Aorta (tissue), 5 donors: ENCODE measurements around the gene ANKS1A. TPM values are rescaled to one million over a fixed set of nuclear protein-coding genes. Genes with fewer than 3 reads are reported as not detected.
A peak's percentile ranks its signal among the peaks of the same experiment; 100 is the strongest.
"Not testable (repeated sequence)": the region's sequence is repeated elsewhere in the genome, so short reads cannot be mapped to it uniquely, and the experiment has no call there.

ENCODE experiments used
- ATAC-seq: fragments of 200-7000 bp; cut with Tn5 transposase; one replicate; pipeline ENCODE4 v1.9.1; 2022; ENCODE audit warnings: moderate library complexity; ENCODE audit not compliant: low FRiP score
- DNase-seq, 2 donors: peaks; one replicate each; pipeline ENCODE4 v3.0.0-alpha.2; 2020
- H3K27ac ChIP-seq, 2 donors: one replicate each; pipeline ENCODE4 v1.5.1; 2013; ENCODE audit warnings: low read length in 2 of 2, mild to moderate bottlenecking in 2 of 2, moderate library complexity in 2 of 2, control low read depth in 1 of 2, inconsistent platforms in 1 of 2, low read depth in 1 of 2
- H3K27me3 ChIP-seq, 2 donors: one replicate each; pipeline ENCODE4 v1.6.1; 2013; ENCODE audit warnings: control low read depth in 1 of 2, low read length in 1 of 2, mild to moderate bottlenecking in 1 of 2, moderate library complexity in 1 of 2; ENCODE audit not compliant: insufficient read depth in 2 of 2, control insufficient read depth in 1 of 2
- H3K36me3 ChIP-seq, 2 donors: one replicate each; pipeline ENCODE4 v1.6.1; 2013; ENCODE audit warnings: control low read depth in 1 of 2, low read length in 1 of 2, mild to moderate bottlenecking in 1 of 2; ENCODE audit not compliant: insufficient read depth in 2 of 2, control insufficient read depth in 1 of 2
- H3K4me1 ChIP-seq, 2 donors: one replicate each; pipeline ENCODE4 v1.6.1; 2013; ENCODE audit warnings: low read length in 2 of 2, control low read depth in 1 of 2, mild to moderate bottlenecking in 1 of 2, moderate library complexity in 1 of 2; ENCODE audit not compliant: insufficient read depth in 2 of 2, control insufficient read depth in 1 of 2
- H3K4me3 ChIP-seq, 2 donors: one replicate each; pipeline ENCODE4 v1.5.1; 2013; ENCODE audit warnings: low read length in 2 of 2, control low read depth in 1 of 2, mild to moderate bottlenecking in 1 of 2
- H3K9me3 ChIP-seq: one replicate; pipeline ENCODE4 v1.6.1; 2013; ENCODE audit warnings: mild to moderate bottlenecking, low read length; ENCODE audit not compliant: control insufficient read depth
- WGBS, 2 donors: extraction: QIAGEN DNeasy Blood & Tissue Kit; methylation state at CpG; one replicate each; pipeline ENCODE4 v1.1.7; 2013; 5-methylcytosine and 5-hydroxymethylcytosine counted together
- intact Hi-C, 2 donors: fragments of 100-400 bp; cut with DNase I; formaldehyde crosslinking; loops; one replicate each; pipeline versions ENCODE4 v1.14.2 to v1.15.0; 2022
- polyA plus RNA-seq, 2 donors: library from polyadenylated mRNA; stranded (reverse); fragments of 200-250 nt; gene quantifications; one replicate each; pipeline ENCODE4 v1.2.3, GENCODE V29; 2013
- total RNA-seq, 2 donors: library from RNA; stranded (reverse); fragmentation: NEBNext Ultra II Directional; extraction: Animal tissue kit (Norgen Biotek cat#: 25700); gene quantifications; one replicate each; pipeline ENCODE4 v1.2.1, GENCODE V29; 2021
- donor health status: healthy with polysubstance abuse.
- donor health status: Bipolar disorder and iron deficiency.
- donor health status: DM: no; HTN: no; CAD: no.
- donor health status: DM: no; HTN: no; CAD: no.
- donor health status: DM: yes; HTN: yes; CAD: no.

ANKS1A gene
- total and polyA plus RNA-seq, 4 donors: 9.4 to 44.4 (median 29.0) TPM

DNA sequence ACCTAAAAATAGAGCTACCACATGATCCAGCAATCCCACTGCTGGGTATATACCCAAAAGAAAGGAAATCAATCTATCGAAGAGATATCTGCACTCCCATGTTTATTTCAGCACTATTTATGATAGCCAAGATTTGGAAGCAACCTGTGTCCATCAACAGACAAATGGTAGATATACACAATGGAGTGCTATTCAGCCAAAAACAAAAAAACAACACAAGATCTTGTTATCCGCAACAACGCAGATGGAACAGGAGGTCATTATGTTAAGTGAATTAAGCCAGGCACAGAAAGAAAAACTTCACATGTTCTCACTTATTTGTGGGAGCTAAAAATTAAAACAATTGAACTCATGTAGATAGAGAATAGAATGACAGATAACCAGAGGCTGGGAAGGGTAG, 249.1 kb downstream of the ANKS1A start:
- H3K36me3 ChIP-seq, H3K9me3 ChIP-seq: not testable (repeated sequence)
- 81 to 85% methylated on average over 3 of the region's 3 CpGs for WGBS, 2 donors

DNA sequence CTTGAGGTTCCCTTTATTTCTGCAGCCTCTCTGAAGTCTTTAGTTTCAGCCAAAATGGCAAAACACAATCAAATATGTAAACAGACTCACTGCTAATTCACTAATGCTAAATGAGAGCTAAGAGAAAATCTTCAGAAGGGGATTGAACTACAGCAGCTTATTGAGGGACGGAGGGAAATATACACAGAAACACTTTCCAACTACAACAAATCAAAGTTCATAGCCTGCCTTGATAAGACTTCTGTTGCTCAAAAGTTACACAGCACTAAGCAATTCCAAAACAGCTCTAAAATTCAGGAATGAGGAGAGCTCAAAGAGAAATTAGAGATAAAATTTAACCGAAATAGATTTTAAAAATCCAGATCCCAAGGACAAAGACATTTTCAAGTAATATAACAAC, 250.4 kb downstream of the ANKS1A start:
- Histone ChIP-seq H3K4me1 (no peaks in the 10 kb centered on the region), H3K36me3 (no peaks in the 10 kb centered on the region), H3K4me3 (no peak overlapping the region), H3K9me3 (no peaks in the 10 kb centered on the region), H3K27ac (no peak overlapping the region), H3K27me3 (no peaks in the 10 kb centered on the region)
- ATAC-seq (no peak), DNase-seq (no peak)
- 5 to 11% methylated on average over 2 of the region's 2 CpGs for WGBS, 2 donors
- intact Hi-C loops: loop anchor here in 1 of 2 donors (10.0 kb wide), 1 partner anchor 85 kb away; no protein-coding TSS in a partner anchor

More for the DNA sequence above, 249.1 kb downstream of the ANKS1A start:
- not testable (repeated sequence) for DNase-seq, ATAC-seq, H3K27me3 ChIP-seq, H3K27ac ChIP-seq, H3K4me1 ChIP-seq, H3K4me3 ChIP-seq
- intact Hi-C loops: loop anchor here in 1 of 2 donors (10.0 kb wide), 1 partner anchor 83 kb away; no protein-coding TSS in a partner anchor

DNA sequence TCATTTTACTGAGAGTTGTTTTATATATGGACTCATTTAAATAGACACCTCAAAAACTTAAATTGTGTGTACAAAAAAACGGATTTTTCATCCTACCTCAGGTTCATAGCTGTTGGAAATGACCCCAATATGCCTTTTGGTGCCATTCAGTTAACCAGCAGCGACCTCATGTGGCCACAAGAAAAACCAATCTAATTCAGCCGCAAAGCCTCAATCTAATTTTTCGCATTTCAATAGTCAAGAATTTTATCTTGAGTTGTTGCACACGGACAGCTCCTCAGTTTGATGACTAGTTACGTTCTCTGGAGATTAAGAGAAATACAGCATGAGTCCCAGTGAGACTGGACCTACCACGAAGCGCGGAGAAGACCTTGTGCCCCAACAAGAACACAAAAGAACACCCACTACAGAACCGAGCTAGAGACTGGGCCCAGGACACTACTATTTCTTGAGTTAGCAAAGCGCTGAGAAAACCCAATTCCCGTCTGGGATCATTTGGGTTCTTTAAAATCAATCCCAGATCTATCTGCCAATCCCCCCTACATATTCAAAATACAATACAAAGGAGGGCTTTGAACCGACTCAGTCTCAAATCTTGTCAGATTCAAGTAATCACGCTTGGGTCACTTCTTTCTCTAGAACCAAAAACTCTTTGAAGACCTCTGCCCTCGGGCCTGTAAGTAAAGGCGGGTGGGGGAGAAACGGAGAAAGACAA, 251.0 kb downstream of the ANKS1A start:
- no peaks in the 10 kb centered on the region for H3K27me3 ChIP-seq
- H3K4me3 ChIP-seq: no peak overlapping the region
- H3K9me3 ChIP-seq: no peaks in the 10 kb centered on the region
- peak; percentile 68 for ATAC-seq
- no peaks in the 10 kb centered on the region for H3K4me1 ChIP-seq
- intact Hi-C loops: loop anchor here (1.0 to 10.0 kb wide), 4 partner anchors 43 to 154 kb away; no protein-coding TSS in a partner anchor
- H3K27ac ChIP-seq: no peak overlapping the region
- DNase-seq: peak in 1 of 2 donors; percentile 58
- 33 to 34% methylated on average over 17 of the region's 17 CpGs for WGBS, 2 donors
- no peaks in the 10 kb centered on the region for H3K36me3 ChIP-seq

DNA sequence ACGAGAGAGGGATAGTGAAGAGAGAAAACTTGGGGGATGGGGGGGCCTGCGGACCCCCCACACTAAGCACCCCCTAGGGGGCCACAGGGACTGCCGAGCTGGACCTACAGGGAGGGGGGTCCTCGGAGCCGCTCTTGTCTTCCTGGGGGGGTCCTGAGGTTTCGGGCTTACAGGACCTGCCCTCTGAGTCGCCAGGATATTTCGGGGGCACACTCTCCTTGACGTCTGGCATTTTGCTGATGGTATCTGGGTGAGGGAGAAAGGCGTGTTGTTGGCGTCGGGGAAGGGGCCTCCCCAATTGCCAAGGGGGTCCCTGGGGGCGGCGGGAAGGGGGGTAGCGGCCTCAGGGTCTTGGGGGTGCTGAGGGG, 251.6 kb downstream of the ANKS1A start:
- Histone ChIP-seq H3K4me3 (no peak overlapping the region), H3K27me3 (no peaks in the 10 kb centered on the region), H3K4me1 (no peaks in the 10 kb centered on the region), H3K27ac (no peak overlapping the region), H3K9me3 (no peaks in the 10 kb centered on the region), H3K36me3 (no peaks in the 10 kb centered on the region)
- DNase-seq (no peak), ATAC-seq (no peak)
- intact Hi-C loops: loop anchor here (1.0 to 5.0 kb wide), 3 partner anchors 43 to 154 kb away; no protein-coding TSS in a partner anchor
- WGBS, 2 donors: 62 to 67% methylated on average over 15 of the region's 15 CpGs

Other genes with a start within 250 kb of the ANKS1A start
- 10 to 100 TPM; 69.7 to 76.6 TPM for gene ILRUN, start 192.5 kb upstream of the ANKS1A start, total RNA-seq
- 10 to 100 TPM; 46.7 to 62.2 TPM for gene ILRUN, start 192.5 kb upstream of the ANKS1A start, polyA plus RNA-seq
- 10 to 100 TPM; 37.6 to 43.5 TPM for gene SNRPC, start 131.8 kb upstream of the ANKS1A start, total RNA-seq
- 100 to 1,000 TPM in 1 of 2 donors, 10 to 100 TPM in 1; 79.3 to 109 TPM for gene SNRPC, start 131.8 kb upstream of the ANKS1A start, polyA plus RNA-seq
- 10 to 100 TPM; 11.1 to 12.0 TPM for gene BLTP3A, start 97.2 kb upstream of the ANKS1A start, total RNA-seq
- 1 to 10 TPM; 1.1 to 2.1 TPM for gene BLTP3A, start 97.2 kb upstream of the ANKS1A start, polyA plus RNA-seq
- gene TAF11, start 1.2 kb upstream of the ANKS1A start, total RNA-seq: 10 to 100 TPM; 18.8 to 21.5 TPM
- 10 to 100 TPM; 41.6 to 50.6 TPM for gene TAF11, start 1.2 kb upstream of the ANKS1A start, polyA plus RNA-seq